GM10847 (cell line): ENCODE results near the gene CCBE1.

ENCODE experiments used
- POLR2A ChIP-seq: IDR thresholded peaks from 2 replicates; pipeline ENCODE4 v1.6.1; 2011; ENCODE audit not compliant: insufficient read length; ENCODE audit errors: extremely low read depth

CCBE1 gene

GRCh38 chr18:59672235-59672711 lies 24.9 kb downstream of the CCBE1 start:
- no peak for TF ChIP-seq POLR2A

GRCh38 chr18:59671551-59671950 lies 25.7 kb downstream of the CCBE1 start:
- no peak for TF ChIP-seq POLR2A

DNA sequence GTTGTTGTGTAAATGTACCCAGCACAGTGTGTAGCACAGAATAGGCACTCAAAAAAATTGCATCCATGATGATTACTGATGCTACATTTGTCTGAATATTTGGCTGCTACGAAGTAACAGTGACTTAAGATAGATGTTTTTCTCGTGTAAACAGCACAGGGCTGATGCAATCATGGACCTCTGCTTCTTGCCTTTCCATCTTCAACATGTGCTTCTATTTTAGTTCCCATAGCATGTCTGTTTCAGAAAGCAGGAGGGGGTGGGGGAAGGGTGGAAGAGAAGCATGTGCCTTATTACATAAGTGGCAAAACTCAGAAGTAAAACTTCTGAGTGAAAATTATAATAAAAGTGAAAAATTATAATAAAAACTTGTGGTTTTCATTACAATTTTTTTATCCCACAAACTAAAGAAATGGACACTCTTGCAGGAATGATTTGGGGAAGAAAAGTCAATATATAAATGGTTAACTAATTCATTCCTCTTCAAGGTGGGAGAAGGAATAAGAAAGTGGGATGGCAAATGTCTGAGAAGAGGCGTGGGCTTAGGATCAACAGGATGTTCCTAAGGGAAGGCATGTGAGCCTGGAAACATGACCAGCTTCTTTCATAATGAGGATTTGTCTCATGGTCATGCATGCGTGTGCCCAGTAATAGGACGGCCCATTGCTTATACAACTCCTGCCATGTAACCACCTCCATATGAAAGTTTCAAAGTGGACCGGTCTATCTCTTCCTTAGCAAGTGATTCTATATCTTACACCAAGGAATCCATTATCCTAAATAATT lies 27.2 kb downstream of the CCBE1 start:
- TF ChIP-seq POLR2A = no peak

DNA sequence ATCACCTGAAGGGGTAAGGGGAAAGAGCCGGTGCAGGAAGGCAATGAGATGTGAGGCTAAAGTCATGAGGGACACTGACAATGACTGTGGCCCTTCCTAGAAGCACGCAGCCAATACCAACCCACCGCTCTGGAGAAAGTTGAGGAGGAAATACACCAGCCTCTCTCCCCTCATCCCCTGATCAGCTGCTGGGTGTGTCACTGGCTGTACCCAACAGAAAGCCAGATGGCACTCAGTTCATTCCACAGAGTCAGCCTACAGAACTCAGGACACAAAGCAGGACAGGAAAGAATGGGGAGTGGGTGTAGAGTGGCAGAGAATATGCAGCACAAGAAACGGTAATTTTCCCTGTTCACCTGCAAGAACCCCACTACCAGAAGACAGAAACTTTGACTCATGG lies 29.7 kb downstream of the CCBE1 start:
- no peak for TF ChIP-seq POLR2A

DNA sequence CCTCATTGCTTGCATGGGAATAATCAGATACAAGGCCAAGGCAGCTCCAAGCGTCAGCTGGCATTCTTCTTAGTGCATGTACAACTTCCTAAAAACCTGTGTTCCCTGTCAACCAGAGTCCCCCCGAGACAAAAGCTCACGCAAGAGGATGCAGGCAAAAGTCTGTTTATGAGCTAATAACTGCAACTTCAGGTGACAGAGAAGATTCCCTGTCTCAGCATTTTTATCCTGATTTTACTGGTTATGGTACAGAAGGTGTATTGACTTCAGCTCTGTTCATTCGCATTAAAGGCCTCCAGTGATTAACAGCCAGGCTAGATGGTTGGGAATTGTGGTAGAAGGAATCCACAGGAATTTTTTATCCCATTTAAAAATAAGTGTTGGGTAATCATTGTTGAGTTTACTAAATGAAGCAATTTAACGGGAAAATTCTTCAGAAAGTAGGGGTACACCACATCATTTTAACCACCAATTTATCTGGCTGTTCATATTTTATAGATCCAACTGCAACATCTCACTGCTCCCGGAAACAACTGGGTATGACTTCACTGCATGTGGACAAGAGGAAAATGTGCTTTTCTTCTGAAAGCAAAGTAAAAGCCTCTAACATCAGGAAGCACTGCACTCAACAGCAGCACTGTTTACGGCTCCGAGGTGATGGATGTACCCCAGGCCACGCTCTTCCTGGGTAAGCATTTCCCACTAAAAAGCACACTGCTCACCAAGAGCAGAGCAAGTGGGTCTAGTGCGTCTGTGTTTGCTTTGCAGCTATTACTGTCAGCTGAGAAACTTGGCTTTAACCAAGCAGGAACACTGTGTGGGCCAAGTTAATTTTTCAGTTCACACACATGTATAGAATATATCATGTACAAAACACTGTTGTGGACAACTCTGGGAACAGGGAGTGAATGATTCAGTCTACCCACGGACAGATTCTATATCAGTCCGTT lies 31.9 kb downstream of the CCBE1 start:
- no peak for TF ChIP-seq POLR2A

DNA sequence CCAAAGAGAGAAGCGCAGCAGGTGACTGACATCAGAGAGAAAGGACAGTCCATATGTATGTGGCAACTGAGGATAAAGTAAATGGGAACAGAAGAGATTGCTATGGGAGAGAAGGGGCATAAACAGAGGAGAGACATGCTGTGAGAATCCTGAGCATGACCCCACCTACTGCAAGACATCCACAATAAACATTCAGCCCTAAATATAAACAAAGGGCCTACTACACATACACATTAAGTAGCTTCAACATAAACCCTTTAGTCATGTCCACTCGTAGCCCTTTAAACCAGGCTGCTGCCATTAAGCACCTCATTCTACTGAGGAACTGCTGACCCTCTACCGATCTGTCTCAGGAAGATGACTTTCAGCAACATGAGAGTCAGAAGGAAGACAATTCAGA lies 32.9 kb downstream of the CCBE1 start:
- TF ChIP-seq POLR2A = no peak

- no peak for TF ChIP-seq POLR2A
Observed at GRCh38 chr18:59663096-59663495, 34.1 kb downstream of the CCBE1 start.

GRCh38 chr18:59661891-59662701 lies 35.1 kb downstream of the CCBE1 start:
- no peak for TF ChIP-seq POLR2A

GRCh38 chr18:59660786-59661743 lies 36.2 kb downstream of the CCBE1 start:
- no peak for TF ChIP-seq POLR2A

DNA sequence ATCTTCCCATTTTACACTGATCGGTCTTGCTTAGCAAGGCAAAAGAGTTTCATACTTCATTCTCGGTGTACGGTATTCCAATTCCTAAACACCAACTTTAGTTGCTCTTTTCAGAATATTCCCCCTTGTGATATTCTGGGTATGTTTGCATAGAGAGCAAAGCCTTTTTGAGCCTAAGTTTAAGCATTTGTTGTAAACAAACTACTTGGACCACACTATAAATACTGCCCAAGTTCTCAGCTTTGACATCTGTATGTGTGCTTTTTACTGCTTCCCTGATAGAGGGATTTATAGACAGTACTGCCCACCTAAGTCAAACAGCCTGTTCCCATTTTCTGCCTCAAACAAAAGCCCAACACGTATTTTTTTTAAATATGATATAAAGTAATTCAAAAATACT lies 36.9 kb downstream of the CCBE1 start:
- TF ChIP-seq POLR2A = no peak

- TF ChIP-seq POLR2A = no peak
Observed at GRCh38 chr18:59659508-59660170, 37.6 kb downstream of the CCBE1 start.

GRCh38 chr18:59658941-59659340 lies 38.3 kb downstream of the CCBE1 start:
- no peak for TF ChIP-seq POLR2A

- no peak for TF ChIP-seq POLR2A
Observed at GRCh38 chr18:59657012-59657411, 40.2 kb downstream of the CCBE1 start.
